B cell (primary cell): ENCODE measurements around the gene DCAF6.

ENCODE experiments used
- CTCF ChIP-seq: fragments of 200-600 bp; IDR thresholded peaks from one replicate; pipeline ENCODE4 v1.8.0; 2022; ENCODE audit warnings: antibody characterized with exemption, mild to moderate bottlenecking
- EZH2 ChIP-seq: IDR thresholded peaks from 2 replicates; pipeline ENCODE4 v1.6.1; 2012; ENCODE audit warnings: borderline replicate concordance, low read depth, mild to moderate bottlenecking, moderate library complexity, low read length; ENCODE audit not compliant: insufficient read depth, poor library complexity, severe bottlenecking

- TF ChIP-seq CTCF (no peak), EZH2 (no peak)
Measured at GRCh38 chr1:168035345-168035744, 98.9 kb downstream of the DCAF6 start.
